ENCODE measurements around the gene CEP55. TPM values are rescaled to one million over a fixed set of nuclear protein-coding genes. Genes with fewer than 3 reads are reported as not detected.
A peak's percentile ranks its signal among the peaks of the same experiment; 100 is the strongest.

The CEP55 gene
- total and polyA plus RNA-seq, 2 donors (not counting 1 experiment from before 2014, with no cell fraction given) = 16.1 to 19.0 TPM

DNA sequence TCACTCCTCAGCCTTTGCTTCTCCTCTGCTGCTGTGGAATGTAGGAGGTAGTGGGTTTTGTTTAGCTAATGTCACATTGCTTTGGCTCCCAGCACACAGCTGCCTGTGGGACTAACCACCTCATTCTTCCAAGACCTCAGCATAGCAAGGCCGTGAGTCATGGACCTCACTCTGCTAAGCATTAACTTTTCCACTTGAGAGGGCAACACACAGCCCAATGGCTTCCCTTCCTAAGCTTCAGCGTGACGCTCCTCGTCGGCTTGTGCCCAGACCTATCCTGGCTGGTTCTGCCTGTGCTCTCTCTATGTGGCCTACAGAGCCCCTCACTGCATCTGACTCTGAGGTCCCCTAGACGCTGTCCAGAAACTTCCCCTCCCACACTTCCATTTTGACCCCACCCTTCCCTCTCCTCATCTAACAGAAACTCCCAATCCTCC, 37.6 kb upstream of the CEP55 start:
- TF ChIP-seq EZH2 (IDR thresholded peaks at IDR 0.05; ENCODE audit: low read length, missing control alignments) = no peak
- TF ChIP-seq, protein P1, sequence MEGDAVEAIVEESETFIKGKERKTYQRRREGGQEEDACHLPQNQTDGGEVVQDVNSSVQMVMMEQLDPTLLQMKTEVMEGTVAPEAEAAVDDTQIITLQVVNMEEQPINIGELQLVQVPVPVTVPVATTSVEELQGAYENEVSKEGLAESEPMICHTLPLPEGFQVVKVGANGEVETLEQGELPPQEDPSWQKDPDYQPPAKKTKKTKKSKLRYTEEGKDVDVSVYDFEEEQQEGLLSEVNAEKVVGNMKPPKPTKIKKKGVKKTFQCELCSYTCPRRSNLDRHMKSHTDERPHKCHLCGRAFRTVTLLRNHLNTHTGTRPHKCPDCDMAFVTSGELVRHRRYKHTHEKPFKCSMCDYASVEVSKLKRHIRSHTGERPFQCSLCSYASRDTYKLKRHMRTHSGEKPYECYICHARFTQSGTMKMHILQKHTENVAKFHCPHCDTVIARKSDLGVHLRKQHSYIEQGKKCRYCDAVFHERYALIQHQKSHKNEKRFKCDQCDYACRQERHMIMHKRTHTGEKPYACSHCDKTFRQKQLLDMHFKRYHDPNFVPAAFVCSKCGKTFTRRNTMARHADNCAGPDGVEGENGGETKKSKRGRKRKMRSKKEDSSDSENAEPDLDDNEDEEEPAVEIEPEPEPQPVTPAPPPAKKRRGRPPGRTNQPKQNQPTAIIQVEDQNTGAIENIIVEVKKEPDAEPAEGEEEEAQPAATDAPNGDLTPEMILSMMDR (conservative IDR thresholded peaks at IDR 0.05 in 1 of 2, IDR thresholded peaks at IDR 0.05 in 1 of 2; ENCODE audit: low read depth in 1 of 2, low read length in 2 of 2) = no peak
- DNase-seq (ENCODE audit: low read depth in 2 of 2) = peak; percentile 99 to 100
- H3K4me2 ChIP-seq (ENCODE audit: extremely low read depth, insufficient read depth, low read length) = peak overlapping the region; percentile 44
- peak overlapping the region; percentile 51 for H3K9ac ChIP-seq (ENCODE audit: insufficient read depth, low read length)
- H3K79me2 ChIP-seq (ENCODE audit: control insufficient read depth, insufficient read depth, low read length) = peaks cover 76% of the 10 kb centered on the region
- H3K36me3 ChIP-seq (ENCODE audit: control insufficient read depth, insufficient read depth, low read length) = peaks cover 10% of the 10 kb centered on the region
- no peak overlapping the region for H2AFZ ChIP-seq (ENCODE audit: low read length)
- no peaks in the 10 kb centered on the region for H3K9me3 ChIP-seq (ENCODE audit: control insufficient read depth, insufficient read depth, low read depth, low read length)
- H3K4me1 ChIP-seq (ENCODE audit: control insufficient read depth, extremely low read depth, insufficient read depth, low read length) = peaks cover 47% of the 10 kb centered on the region
- peak overlapping the region in 2 of 4 experiments; percentile 2 to 13 for H3K4me3 ChIP-seq (replicated peaks in 1 of 4; ENCODE audit: control extremely low read depth in 1 of 4, insufficient read depth in 1 of 4, low read depth in 3 of 4, low read length in 4 of 4)
- H3K27ac ChIP-seq (ENCODE audit: insufficient read depth, low read length) = peak overlapping the region; percentile 95
- H4K20me1 ChIP-seq (ENCODE audit: control insufficient read depth, extremely low read depth, insufficient read depth, low read length) = no peaks in the 10 kb centered on the region
- H3K27me3 ChIP-seq (ENCODE audit: control insufficient read depth, insufficient read depth, low read length) = no peaks in the 10 kb centered on the region

DNA sequence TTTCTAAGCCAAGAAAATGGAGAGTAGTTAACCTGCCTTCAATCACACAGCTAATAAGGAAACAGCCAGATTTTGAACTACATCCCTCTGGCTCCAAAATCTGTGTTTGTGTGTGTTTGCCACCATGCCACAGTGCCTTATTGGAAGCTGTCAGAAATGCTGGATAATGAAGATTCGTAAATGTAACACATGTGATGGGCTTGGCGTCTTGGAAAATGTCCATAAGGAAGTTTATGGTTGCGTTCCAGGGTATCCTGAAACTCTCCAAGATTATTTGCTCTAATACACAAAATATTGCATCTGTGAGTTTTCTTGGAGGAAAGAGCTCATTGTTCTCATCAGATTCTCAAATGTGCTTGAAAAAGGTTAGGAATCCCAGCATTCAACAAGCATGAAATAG, 36.9 kb upstream of the CEP55 start:
- Histone ChIP-seq H3K9me3 (ENCODE audit: control insufficient read depth, insufficient read depth, low read depth, low read length) (no peaks in the 10 kb centered on the region), H2AFZ (ENCODE audit: low read length) (no peak overlapping the region), H3K36me3 (ENCODE audit: control insufficient read depth, insufficient read depth, low read length) (peaks cover 7% of the 10 kb centered on the region), H3K79me2 (ENCODE audit: control insufficient read depth, insufficient read depth, low read length) (peaks cover 75% of the 10 kb centered on the region), H3K4me2 (ENCODE audit: extremely low read depth, insufficient read depth, low read length) (peak overlapping the region; percentile 44), H4K20me1 (ENCODE audit: control insufficient read depth, extremely low read depth, insufficient read depth, low read length) (no peaks in the 10 kb centered on the region), H3K4me3 (replicated peaks in 1 of 4; ENCODE audit: control extremely low read depth in 1 of 4, insufficient read depth in 1 of 4, low read depth in 3 of 4, low read length in 4 of 4) (peak overlapping the region in 1 of 4 experiments; percentile 2), H3K27ac (ENCODE audit: insufficient read depth, low read length) (peak overlapping the region; percentile 95), H3K9ac (ENCODE audit: insufficient read depth, low read length) (peak overlapping the region; percentile 51), H3K4me1 (ENCODE audit: control insufficient read depth, extremely low read depth, insufficient read depth, low read length) (peaks cover 50% of the 10 kb centered on the region), H3K27me3 (ENCODE audit: control insufficient read depth, insufficient read depth, low read length) (no peaks in the 10 kb centered on the region)
- TF ChIP-seq, protein P1 (conservative IDR thresholded peaks at IDR 0.05 in 1 of 2, IDR thresholded peaks at IDR 0.05 in 1 of 2; ENCODE audit: low read depth in 1 of 2, low read length in 2 of 2) = no peak
- no peak for TF ChIP-seq EZH2 (IDR thresholded peaks at IDR 0.05; ENCODE audit: low read length, missing control alignments)
- DNase-seq (ENCODE audit: low read depth in 2 of 2) = no peak

DNA sequence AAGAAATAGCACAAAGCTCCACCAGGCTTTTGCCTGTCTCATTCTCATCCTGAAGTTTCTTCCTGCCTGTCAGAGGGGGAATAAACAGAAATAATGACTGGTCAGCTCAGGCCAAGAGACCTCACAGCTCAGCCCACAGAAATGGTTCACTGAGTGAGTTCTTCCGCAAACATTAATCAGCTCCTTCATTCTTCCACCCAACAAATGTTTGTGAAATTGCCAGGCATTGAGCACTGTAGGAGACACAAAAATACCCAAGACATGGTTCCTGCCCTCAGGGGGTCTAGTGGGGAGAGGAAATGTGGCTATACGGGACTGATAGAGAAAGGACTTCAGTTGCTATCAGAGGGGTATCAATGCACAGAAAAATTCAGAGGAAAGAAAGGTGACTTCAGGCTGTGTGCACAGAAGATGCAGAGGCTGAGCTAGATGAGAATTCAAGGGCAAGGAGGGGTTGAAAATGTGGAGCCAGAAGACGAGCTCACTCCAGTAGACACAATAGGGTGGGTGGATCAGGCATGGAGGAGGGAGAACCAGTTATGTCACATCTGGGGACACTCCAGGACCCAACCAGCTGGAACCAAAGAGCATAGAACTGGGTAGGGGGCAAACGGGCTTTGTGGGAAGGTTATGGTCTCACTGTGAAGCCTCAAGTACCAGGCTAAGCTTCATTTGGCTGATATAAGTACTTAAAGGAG, 35.2 kb upstream of the CEP55 start:
- Histone ChIP-seq H3K4me2 (ENCODE audit: extremely low read depth, insufficient read depth, low read length) (peak overlapping the region; percentile 29), H3K27ac (ENCODE audit: insufficient read depth, low read length) (peak overlapping the region; percentile 78), H3K4me3 (replicated peaks in 1 of 4; ENCODE audit: control extremely low read depth in 1 of 4, insufficient read depth in 1 of 4, low read depth in 3 of 4, low read length in 4 of 4) (no peak overlapping the region), H3K36me3 (ENCODE audit: control insufficient read depth, insufficient read depth, low read length) (peaks cover 6% of the 10 kb centered on the region), H3K4me1 (ENCODE audit: control insufficient read depth, extremely low read depth, insufficient read depth, low read length) (peaks cover 67% of the 10 kb centered on the region), H3K9ac (ENCODE audit: insufficient read depth, low read length) (no peak overlapping the region), H2AFZ (ENCODE audit: low read length) (no peak overlapping the region), H3K79me2 (ENCODE audit: control insufficient read depth, insufficient read depth, low read length) (peaks cover 80% of the 10 kb centered on the region), H4K20me1 (ENCODE audit: control insufficient read depth, extremely low read depth, insufficient read depth, low read length) (no peaks in the 10 kb centered on the region), H3K9me3 (ENCODE audit: control insufficient read depth, insufficient read depth, low read depth, low read length) (no peaks in the 10 kb centered on the region), H3K27me3 (ENCODE audit: control insufficient read depth, insufficient read depth, low read length) (no peaks in the 10 kb centered on the region)
- no peak for TF ChIP-seq EZH2 (IDR thresholded peaks at IDR 0.05; ENCODE audit: low read length, missing control alignments)
- TF ChIP-seq, protein P1 (conservative IDR thresholded peaks at IDR 0.05 in 1 of 2, IDR thresholded peaks at IDR 0.05 in 1 of 2; ENCODE audit: low read depth in 1 of 2, low read length in 2 of 2) = no peak
- peak in 1 of 2 donors; percentile 96 for DNase-seq (ENCODE audit: low read depth in 2 of 2)
